Endodermal cell (in vitro differentiated cells): ENCODE data around the gene PSMB9. TPM values are rescaled to one million over a fixed set of nuclear protein-coding genes. Genes with fewer than 3 reads are reported as not detected.

Experiments
- DNase-seq: peaks from one replicate; pipeline ENCODE4 v3.0.0-alpha.2; 2017
- H3K27ac ChIP-seq: 2 replicates; pipeline ENCODE4 v1.5.1; 2013; ENCODE audit warnings: mild to moderate bottlenecking, low read depth, low read length, moderate library complexity
- H3K27me3 ChIP-seq: 2 replicates; pipeline ENCODE4 v1.6.1; 2013; ENCODE audit warnings: mild to moderate bottlenecking, low read length, moderate library complexity; ENCODE audit not compliant: insufficient read depth, control insufficient read depth, poor library complexity, severe bottlenecking
- H3K36me3 ChIP-seq: 2 replicates; pipeline ENCODE4 v1.7.0; 2013; ENCODE audit warnings: mild to moderate bottlenecking, low read length, moderate library complexity; ENCODE audit not compliant: control insufficient read depth, insufficient read depth
- H3K4me1 ChIP-seq: one replicate; pipeline ENCODE4 v1.7.0; 2013; ENCODE audit warnings: low read length; ENCODE audit not compliant: control insufficient read depth, insufficient read depth
- H3K4me3 ChIP-seq: 2 replicates; pipeline ENCODE4 v1.5.1; 2013; ENCODE audit warnings: mild to moderate bottlenecking, low read length, moderate library complexity
- H3K9ac ChIP-seq: 2 replicates; pipeline ENCODE4 v1.6.1; 2013; ENCODE audit warnings: mild to moderate bottlenecking, low read length, moderate library complexity; ENCODE audit not compliant: poor library complexity, severe bottlenecking; ENCODE audit errors: extremely low read depth
- H3K9me3 ChIP-seq: 2 replicates; pipeline ENCODE4 v1.6.1; 2013; ENCODE audit warnings: mild to moderate bottlenecking, low read length, moderate library complexity; ENCODE audit not compliant: control insufficient read depth
- H3K27ac Mint-ChIP-seq: 2 replicates; pipeline ENCODE4 v1.8.0; 2020; ENCODE audit warnings: mixed read lengths
- H3K27me3 Mint-ChIP-seq: 2 replicates; pipeline ENCODE4 v1.8.0; 2021; ENCODE audit warnings: mild to moderate bottlenecking, mixed read lengths; ENCODE audit not compliant: insufficient read depth
- H3K36me3 Mint-ChIP-seq: 2 replicates; pipeline ENCODE4 v1.8.0; 2020; ENCODE audit warnings: low read depth, mixed read lengths
- H3K4me1 Mint-ChIP-seq: 2 replicates; pipeline ENCODE4 v1.8.0; 2020; ENCODE audit warnings: mixed read lengths
- H3K4me3 Mint-ChIP-seq: 2 replicates; pipeline ENCODE4 v1.8.0; 2020; ENCODE audit warnings: mild to moderate bottlenecking, moderate library complexity, mixed read lengths
- H3K9me3 Mint-ChIP-seq: 2 replicates; pipeline ENCODE4 v1.8.0; 2020; ENCODE audit warnings: mild to moderate bottlenecking, mixed read lengths
- WGBS, 2 experiments: methylation state at CpG; one replicate each; pipeline versions ENCODE4 v1.1.5 to v1.1.7; 2013; ENCODE audit warnings: missing lambda C conversion rate in 2 of 2, mixed read lengths in 1 of 2; ENCODE audit not compliant: insufficient coverage in 1 of 2, insufficient read length in 1 of 2; 5-methylcytosine and 5-hydroxymethylcytosine counted together
- total RNA-seq, 2 donors: library from RNA; stranded (reverse); fragmentation: NEBNext Ultra II Directional in 1 of 2; extraction: Animal tissue kit (Norgen Biotek cat#: 25700) in 1 of 2; gene quantifications; 2 replicates in 1 of 2; 3 replicates in 1 of 2; pipeline ENCODE4 v1.2.1, GENCODE V29; 2021
- TF ChIP-seq, protein P1 (sequence below): fragments of 200-600 bp; sonication (generic); conservative IDR thresholded peaks from 2 replicates; pipeline ENCODE4 v1.5.0; 2021; ENCODE audit warnings: antibody characterized with exemption, mild to moderate bottlenecking

PSMB9 gene
- total RNA-seq, 2 donors from 2014 or later: not detected

DNA sequence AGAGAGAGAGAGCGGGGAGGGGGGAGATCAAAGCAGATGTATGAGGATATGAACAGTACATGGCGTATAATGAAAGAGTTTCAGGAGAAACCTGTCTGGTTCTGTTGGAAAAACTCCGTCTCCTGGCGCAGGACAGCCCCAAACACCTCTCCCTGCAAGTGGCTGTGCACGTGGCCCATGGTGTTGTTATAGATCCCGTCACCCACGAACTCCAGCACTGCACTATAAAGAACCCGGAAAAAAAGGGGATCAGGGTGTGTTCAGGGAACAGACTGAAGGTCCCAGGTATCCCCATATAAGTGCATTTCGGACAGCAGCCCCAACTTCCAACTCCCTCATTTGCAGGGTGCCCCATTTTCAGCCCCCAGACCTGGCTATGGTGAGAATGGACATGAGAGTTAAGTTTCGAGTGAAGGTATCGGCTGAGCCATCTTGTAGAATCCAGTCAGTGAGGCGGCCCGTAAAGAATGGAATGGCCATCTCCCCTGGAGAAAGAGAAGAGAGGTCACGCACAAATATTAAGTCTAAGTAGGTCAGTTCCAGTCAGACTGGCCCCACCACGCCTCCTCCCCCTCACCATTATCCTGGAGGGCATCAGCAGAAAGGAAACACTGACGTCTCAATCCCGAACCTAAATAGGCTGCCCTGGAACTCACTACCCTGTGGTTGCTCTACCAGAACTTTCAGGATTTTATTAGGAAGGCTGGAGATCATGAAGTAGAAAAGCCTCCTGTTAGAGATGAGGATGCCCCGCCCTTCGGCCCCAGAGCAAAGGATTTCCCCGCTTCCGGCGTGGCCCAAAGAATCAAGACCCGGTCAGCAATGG is 1.8 kb upstream of the PSMB9 start:
- Histone ChIP-seq H3K4me3 (peak overlapping the region; percentile 77), H3K27me3 (peaks cover 97% of the 10 kb centered on the region), H3K9ac (no peak overlapping the region), H3K9me3 (no peaks in the 10 kb centered on the region), H3K27ac (no peak overlapping the region), H3K4me1 (no peaks in the 10 kb centered on the region), H3K36me3 (no peaks in the 10 kb centered on the region)
- Mint-ChIP-seq H3K4me3 (peak overlapping the region; percentile 68), H3K36me3 (no peaks in the 10 kb centered on the region), H3K27me3 (peaks cover 94% of the 10 kb centered on the region), H3K9me3 (no peaks in the 10 kb centered on the region), H3K27ac (no peak overlapping the region), H3K4me1 (peaks cover 6% of the 10 kb centered on the region)
- DNase-seq: no peak
- WGBS, 2 experiments: 67 to 81% methylated on average over 10 to 23 of the region's 23 CpGs
- TF ChIP-seq, protein P1, sequence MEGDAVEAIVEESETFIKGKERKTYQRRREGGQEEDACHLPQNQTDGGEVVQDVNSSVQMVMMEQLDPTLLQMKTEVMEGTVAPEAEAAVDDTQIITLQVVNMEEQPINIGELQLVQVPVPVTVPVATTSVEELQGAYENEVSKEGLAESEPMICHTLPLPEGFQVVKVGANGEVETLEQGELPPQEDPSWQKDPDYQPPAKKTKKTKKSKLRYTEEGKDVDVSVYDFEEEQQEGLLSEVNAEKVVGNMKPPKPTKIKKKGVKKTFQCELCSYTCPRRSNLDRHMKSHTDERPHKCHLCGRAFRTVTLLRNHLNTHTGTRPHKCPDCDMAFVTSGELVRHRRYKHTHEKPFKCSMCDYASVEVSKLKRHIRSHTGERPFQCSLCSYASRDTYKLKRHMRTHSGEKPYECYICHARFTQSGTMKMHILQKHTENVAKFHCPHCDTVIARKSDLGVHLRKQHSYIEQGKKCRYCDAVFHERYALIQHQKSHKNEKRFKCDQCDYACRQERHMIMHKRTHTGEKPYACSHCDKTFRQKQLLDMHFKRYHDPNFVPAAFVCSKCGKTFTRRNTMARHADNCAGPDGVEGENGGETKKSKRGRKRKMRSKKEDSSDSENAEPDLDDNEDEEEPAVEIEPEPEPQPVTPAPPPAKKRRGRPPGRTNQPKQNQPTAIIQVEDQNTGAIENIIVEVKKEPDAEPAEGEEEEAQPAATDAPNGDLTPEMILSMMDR: no peak

DNA sequence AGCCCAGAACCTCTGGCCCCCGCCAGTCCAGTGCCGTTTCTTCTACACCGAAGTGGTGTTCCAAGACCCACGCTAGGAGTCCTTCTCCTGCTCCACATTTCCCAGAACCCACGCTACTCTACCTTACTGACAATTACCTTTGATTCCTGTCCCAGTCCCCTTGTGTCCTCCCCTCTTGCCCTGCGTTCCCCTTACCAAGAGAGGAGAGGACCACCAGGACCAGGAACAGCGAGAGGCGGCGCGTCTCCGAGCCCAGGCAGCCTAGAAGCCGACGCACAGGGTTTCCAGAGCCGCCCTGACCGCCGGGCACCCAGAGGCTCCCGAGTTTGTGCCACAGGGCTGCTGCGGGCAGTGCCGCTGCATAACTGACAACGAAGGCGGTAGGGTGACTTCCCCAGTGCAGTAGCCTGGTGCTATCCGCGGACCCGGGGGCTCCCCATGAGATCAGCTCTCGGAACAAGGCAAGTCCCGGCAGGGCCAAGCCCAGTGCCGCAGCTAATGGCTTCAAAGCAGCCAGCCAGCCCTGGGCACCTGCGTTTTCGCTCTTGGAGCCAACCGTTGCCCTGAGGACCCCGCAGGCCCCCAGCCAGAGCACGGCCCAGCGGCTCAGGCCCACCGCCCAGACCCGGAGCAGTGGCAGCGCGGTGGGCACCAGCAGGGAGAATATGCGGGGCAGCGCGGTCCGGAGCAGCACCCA is 1.0 kb upstream of the PSMB9 start:
- Histone ChIP-seq H3K4me3 (peak overlapping the region; percentile 77), H3K9ac (no peak overlapping the region), H3K27me3 (peaks cover 97% of the 10 kb centered on the region), H3K27ac (no peak overlapping the region), H3K36me3 (no peaks in the 10 kb centered on the region), H3K9me3 (no peaks in the 10 kb centered on the region), H3K4me1 (no peaks in the 10 kb centered on the region)
- 4 to 6% methylated on average over 12 to 41 of the region's 41 CpGs for WGBS, 2 experiments
- H3K4me1 Mint-ChIP-seq: peaks cover 6% of the 10 kb centered on the region
- no peaks in the 10 kb centered on the region for H3K9me3 Mint-ChIP-seq
- H3K36me3 Mint-ChIP-seq: no peaks in the 10 kb centered on the region
- peaks cover 94% of the 10 kb centered on the region for H3K27me3 Mint-ChIP-seq
- TF ChIP-seq, protein P1: no peak
- no peak for DNase-seq
- peak overlapping the region; percentile 68 for H3K4me3 Mint-ChIP-seq
- no peak overlapping the region for H3K27ac Mint-ChIP-seq

DNA sequence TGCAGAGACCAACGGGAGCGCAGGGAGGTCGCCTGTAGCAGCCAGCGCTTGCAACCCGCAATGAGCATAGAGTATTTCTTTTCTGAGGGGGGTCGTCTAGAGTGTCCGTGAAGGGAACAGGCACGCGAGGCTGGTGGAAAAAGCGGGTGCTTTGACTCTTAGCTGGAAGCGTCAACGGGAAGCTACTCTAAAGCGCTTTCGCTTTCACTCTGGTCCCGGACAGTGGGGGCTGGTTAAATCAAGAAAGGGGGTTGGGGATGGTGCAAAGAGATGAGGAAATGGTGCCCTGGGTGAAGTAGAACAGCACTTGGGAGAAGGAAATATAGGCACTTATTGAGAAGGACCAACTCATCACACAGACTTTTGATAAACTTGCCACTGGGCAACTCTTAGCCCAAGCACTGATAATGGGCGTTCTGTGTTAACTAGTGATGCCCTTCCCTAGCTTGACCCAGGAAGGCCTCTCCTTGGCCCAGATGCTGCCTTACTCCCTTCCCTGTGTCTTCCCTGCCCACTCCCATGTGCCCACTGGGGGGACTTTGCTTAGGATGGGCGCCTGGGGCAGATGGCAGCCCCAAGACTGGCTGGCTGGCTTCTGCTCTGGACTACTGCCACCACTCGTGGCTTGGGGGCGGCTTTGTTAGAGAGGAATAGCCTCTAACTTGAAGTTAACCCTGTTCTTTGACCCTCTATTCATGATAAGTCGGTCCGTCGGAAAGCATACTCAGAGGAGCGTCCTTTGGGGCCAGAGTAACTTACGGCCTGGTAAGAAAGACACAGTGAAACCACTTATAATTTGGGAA is 585 bp downstream of the PSMB9 start:
- Histone ChIP-seq H3K4me1 (no peaks in the 10 kb centered on the region), H3K27ac (no peak overlapping the region), H3K36me3 (no peaks in the 10 kb centered on the region), H3K9ac (no peak overlapping the region), H3K4me3 (peak overlapping the region; percentile 47), H3K27me3 (peaks cover 97% of the 10 kb centered on the region), H3K9me3 (no peaks in the 10 kb centered on the region)
- Mint-ChIP-seq H3K27me3 (peaks cover 93% of the 10 kb centered on the region), H3K4me3 (peak overlapping the region; percentile 68), H3K36me3 (no peaks in the 10 kb centered on the region), H3K4me1 (peaks cover 6% of the 10 kb centered on the region), H3K27ac (no peak overlapping the region), H3K9me3 (no peaks in the 10 kb centered on the region)
- TF ChIP-seq, protein P1: no peak
- 40 to 53% methylated on average over 10 to 24 of the region's 24 CpGs for WGBS, 2 experiments
- no peak for DNase-seq
